ENCODE measurements around the gene VGLL1.

Gene VGLL1

DNA sequence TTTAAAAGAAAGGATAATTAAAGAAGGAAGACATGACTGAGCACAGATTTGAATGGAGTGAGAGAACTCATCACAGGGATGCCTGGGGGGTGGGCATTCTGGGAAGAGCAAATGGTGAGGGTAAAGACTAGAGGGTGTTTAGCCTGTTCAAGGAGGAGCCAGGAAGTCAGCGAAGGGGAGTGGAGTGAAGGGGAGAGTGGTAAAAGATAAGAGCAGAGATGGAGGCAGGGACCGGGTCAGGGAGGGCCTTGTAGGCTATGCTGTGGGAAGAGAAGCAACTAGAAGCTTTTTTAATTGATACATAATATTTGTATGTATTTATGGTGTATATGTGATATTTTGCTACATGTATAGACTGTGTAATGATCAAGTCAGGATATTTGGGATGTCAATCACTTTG lies 2.2 kb upstream of the VGLL1 start:
- no peak overlapping the region for H3K4me3 ChIP-seq (ENCODE audit: low read length)
- TF ChIP-seq ZNF274 (IDR thresholded peaks at IDR 0.05; ENCODE audit: low read depth, low read length) = no peak

GRCh38 chrX:136534131-136534530 lies 2.1 kb downstream of the VGLL1 start:
- H3K4me3 ChIP-seq (ENCODE audit: low read length) = no peak overlapping the region

DNA sequence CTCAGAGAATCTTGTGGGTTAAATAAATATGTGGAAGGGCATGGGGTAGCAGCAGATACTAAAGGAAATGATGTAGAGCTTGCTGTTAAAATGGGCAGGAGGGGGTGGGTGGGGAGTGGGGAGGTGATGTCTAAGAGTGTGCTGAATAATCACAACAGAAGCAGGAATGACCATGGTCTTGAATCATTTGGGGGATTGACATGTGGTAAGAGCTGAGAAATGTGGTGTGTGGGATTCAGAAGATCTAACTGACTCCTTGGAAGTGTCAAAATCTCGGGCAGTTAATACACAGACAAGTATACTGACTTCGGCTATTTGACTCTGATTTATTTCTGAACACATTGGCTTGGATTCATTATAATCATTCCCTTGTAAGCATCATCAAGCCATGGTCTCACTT lies 6.8 kb downstream of the VGLL1 start:
- H3K4me3 ChIP-seq (ENCODE audit: low read length) = no peak overlapping the region
- no peak for TF ChIP-seq ZNF274 (IDR thresholded peaks at IDR 0.05; ENCODE audit: low read depth, low read length)

More at GRCh38 chrX:136534131-136534530, 2.1 kb downstream of the VGLL1 start:
- TF ChIP-seq ZNF274 (IDR thresholded peaks at IDR 0.05; ENCODE audit: low read depth, low read length) = no peak

DNA sequence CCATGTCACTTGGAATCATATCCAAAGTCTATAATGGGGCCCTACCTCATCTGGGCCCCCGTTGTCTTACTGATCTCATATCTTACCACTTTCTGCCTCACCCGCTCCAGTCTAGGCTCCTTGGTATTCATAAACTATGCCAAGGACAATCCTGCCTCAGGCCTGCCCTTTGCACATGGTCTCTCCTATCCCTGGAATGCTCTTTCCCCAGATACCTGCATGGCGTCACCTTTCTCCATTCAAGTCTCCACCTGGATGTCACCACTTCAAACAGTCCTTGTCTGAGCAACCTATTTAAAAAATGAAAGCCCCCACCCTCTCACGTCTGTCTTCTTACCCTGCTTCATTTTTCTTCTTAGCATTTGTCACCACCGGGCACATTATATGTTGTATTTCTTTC lies 8.2 kb downstream of the VGLL1 start:
- no peak for TF ChIP-seq ZNF274 (IDR thresholded peaks at IDR 0.05; ENCODE audit: low read depth, low read length)
- no peak overlapping the region for H3K4me3 ChIP-seq (ENCODE audit: low read length)

- no peak for TF ChIP-seq ZNF274 (IDR thresholded peaks at IDR 0.05; ENCODE audit: low read depth, low read length)
- H3K4me3 ChIP-seq (ENCODE audit: low read length) = no peak overlapping the region
Measured at GRCh38 chrX:136541294-136541693, 9.3 kb downstream of the VGLL1 start.

DNA sequence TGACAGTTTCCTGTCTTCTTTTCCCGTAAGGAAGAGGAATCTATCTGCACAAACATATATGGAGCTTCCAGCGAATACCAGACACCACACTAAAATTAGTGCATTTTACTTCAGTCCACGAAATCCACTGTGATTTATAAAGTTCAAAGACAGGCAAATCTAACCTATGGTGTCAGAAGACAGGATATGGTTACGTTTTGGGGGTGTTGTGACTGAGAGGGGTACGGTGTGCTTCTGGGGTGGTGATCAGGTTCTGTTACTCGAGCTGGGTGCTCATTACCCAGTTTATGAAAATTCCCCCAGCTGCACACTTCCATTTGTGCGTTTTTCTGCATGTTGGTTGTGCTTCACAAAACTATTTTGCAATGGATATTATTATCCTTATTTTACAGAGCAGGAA lies 10.3 kb downstream of the VGLL1 start:
- TF ChIP-seq ZNF274 (IDR thresholded peaks at IDR 0.05; ENCODE audit: low read depth, low read length) = no peak
- no peak overlapping the region for H3K4me3 ChIP-seq (ENCODE audit: low read length)

- H3K4me3 ChIP-seq (ENCODE audit: low read length) = no peak overlapping the region
- no peak for TF ChIP-seq ZNF274 (IDR thresholded peaks at IDR 0.05; ENCODE audit: low read depth, low read length)
Measured at GRCh38 chrX:136546371-136546781, 14.4 kb downstream of the VGLL1 start.

DNA sequence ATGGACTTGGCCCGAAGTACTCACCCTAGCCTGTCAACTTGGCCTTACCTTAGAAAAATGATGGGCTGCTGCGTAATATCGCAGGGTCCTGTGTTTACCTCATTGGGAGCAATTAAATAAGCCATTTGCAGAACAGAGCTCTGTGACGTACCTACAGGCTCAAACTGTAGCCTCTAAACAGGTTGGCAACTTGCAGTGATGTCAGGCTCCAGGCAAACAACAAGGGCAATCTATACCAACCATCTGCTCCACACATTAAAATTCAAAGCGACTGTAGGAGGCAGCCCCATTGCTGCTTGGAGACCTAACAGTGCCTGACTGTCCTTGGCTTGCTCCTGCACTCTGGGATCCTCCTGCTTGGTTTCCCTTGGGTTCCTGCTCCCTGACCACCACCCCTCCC lies 17.2 kb downstream of the VGLL1 start:
- TF ChIP-seq ZNF274 (IDR thresholded peaks at IDR 0.05; ENCODE audit: low read depth, low read length) = no peak
- H3K4me3 ChIP-seq (ENCODE audit: low read length) = no peak overlapping the region

DNA sequence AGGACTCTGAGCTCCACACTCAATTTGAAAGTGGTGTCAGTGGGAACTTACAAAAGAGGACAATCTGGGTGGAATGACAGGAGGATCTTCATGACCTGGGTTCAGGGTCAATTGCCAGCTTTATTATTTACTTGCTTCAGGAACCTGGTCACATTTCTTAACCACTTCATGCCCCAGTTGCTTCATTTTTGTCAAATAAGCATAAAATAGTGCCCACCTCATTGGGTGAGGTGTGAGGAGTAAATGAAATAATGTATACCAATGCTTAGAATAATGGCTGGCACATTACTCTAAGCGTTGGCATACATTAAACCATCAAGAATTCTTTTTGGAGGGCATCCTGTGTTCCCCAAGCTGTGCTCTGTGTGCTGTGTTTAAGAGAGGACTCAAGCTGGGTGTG lies 19.4 kb downstream of the VGLL1 start:
- no peak for TF ChIP-seq ZNF274 (IDR thresholded peaks at IDR 0.05; ENCODE audit: low read depth, low read length)
- no peak overlapping the region for H3K4me3 ChIP-seq (ENCODE audit: low read length)

DNA sequence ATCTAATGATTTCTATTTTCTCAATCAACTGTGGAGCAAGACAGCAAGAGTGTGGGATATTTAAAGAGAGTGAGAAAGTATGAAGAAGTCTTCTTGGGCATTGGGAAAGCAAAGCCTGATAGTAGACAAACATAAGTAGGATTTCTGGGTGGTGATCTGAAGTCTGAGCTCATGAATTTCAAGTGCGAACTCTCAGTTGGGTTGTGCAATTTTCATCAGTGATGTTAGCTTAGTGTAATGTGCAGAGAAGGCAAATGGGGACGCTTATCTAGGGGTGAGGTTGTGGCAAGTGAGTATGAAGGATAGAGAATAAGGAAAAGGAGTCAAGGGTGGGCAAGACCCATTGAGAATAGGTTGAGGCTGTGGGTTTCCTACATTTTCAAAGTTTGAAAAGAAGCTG lies 23.7 kb downstream of the VGLL1 start:
- H3K4me3 ChIP-seq (ENCODE audit: low read length) = no peak overlapping the region
- no peak for TF ChIP-seq ZNF274 (IDR thresholded peaks at IDR 0.05; ENCODE audit: low read depth, low read length)

DNA sequence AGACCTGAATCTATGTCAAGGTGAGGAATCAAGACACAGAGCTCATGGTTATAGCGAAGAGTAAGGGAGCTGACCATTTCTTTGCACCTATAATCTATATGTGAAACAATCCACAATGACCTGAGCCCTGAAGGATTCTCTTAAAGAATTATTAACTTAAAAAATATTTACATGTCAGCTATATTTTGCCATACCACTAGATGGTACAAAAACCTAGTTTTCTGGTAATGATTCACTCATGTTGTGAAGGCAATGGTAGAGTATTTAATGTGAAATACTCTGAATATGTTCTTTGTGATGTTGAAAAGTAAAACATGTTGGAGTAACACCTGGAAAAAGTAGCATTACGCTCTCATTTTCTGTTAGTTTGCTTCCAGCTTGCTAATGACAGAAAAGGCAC lies 40.0 kb downstream of the VGLL1 start:
- H3K4me3 ChIP-seq (ENCODE audit: low read length) = no peak overlapping the region

DNA sequence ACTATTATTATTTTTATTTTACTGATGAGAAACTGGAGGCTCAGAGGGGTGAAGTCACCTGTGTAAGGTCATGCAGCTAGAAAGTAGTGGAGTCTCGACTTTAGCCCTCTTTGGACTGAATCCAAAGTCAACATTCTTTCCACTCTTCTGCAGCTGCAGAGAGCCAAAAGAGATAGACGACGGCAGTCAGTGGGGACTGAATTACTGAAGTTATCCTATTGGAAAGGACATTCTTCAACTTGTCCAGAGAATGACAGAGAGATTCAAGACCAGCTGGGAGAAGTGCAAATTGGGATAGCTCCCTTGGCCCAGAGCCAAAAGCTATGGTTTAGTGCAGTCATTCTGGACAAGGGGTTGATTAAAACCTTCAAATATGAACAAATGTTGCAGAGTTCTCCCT lies 42.5 kb downstream of the VGLL1 start:
- no peak overlapping the region for H3K4me3 ChIP-seq (ENCODE audit: low read length)
- TF ChIP-seq ZNF274 (IDR thresholded peaks at IDR 0.05; ENCODE audit: low read depth, low read length) = no peak

More for the DNA sequence above, 40.0 kb downstream of the VGLL1 start:
- TF ChIP-seq ZNF274 (IDR thresholded peaks at IDR 0.05; ENCODE audit: low read depth, low read length) = no peak

- H3K4me3 ChIP-seq (ENCODE audit: low read length) = no peak overlapping the region
- no peak for TF ChIP-seq ZNF274 (IDR thresholded peaks at IDR 0.05; ENCODE audit: low read depth, low read length)
Measured at GRCh38 chrX:136577552-136577951, 45.5 kb downstream of the VGLL1 start.

- TF ChIP-seq ZNF274 (IDR thresholded peaks at IDR 0.05; ENCODE audit: low read depth, low read length) = no peak
- H3K4me3 ChIP-seq (ENCODE audit: low read length) = no peak overlapping the region
Measured at GRCh38 chrX:136580316-136580715, 48.3 kb downstream of the VGLL1 start.

- TF ChIP-seq ZNF274 (IDR thresholded peaks at IDR 0.05; ENCODE audit: low read depth, low read length) = no peak
- H3K4me3 ChIP-seq (ENCODE audit: low read length) = no peak overlapping the region
Measured at GRCh38 chrX:136582624-136583023, 50.6 kb downstream of the VGLL1 start.

DNA sequence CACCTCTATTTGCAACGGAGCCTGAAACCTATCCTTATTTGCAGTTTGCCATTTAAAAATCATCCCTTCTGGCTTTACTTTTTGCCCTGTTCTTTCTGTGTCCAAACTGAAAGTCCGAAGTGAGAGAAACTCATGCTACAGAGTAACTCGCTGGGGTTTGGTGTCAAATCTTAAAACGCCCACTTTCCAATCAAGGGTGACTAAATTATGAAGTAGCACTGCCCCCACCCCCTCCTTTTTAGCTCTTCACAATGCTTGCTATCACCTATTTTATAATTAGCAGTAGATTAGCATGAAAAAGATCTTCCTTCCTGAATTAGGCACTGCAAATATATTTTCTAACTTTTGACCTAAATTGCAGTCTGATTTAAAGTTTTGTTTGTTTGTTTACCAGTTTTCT lies 52.5 kb downstream of the VGLL1 start:
- no peak overlapping the region for H3K4me3 ChIP-seq (ENCODE audit: low read length)
- TF ChIP-seq ZNF274 (IDR thresholded peaks at IDR 0.05; ENCODE audit: low read depth, low read length) = no peak
